H9 (cell line): ENCODE results near the gene OGFR. TPM values are rescaled to one million over a fixed set of nuclear protein-coding genes. Genes with fewer than 3 reads are reported as not detected.

Experiments used
- DNase-seq: peaks from one replicate; pipeline ENCODE4 v3.0.0-alpha.2; 2017
- H2AFZ ChIP-seq: one replicate; pipeline ENCODE4 v1.6.1; 2013; ENCODE audit warnings: mild to moderate bottlenecking, low read length, control low read depth, moderate library complexity
- H2AK5ac ChIP-seq: 2 replicates; pipeline ENCODE4 v1.6.1; 2013; ENCODE audit warnings: low read length, control low read depth, mixed read lengths; ENCODE audit not compliant: insufficient read length
- H2BK120ac ChIP-seq: one replicate; pipeline ENCODE4 v1.6.1; 2013; ENCODE audit warnings: low read depth, mild to moderate bottlenecking, low read length, control low read depth, inconsistent platforms; ENCODE audit not compliant: poor library complexity, severe bottlenecking
- H2BK12ac ChIP-seq: 2 replicates; pipeline ENCODE4 v1.6.1; 2013; ENCODE audit warnings: low read length, control low read depth, mixed read lengths, low read depth; ENCODE audit not compliant: insufficient read length
- H2BK15ac ChIP-seq: 2 replicates; pipeline ENCODE4 v1.6.1; 2013; ENCODE audit warnings: low read depth, low read length, control low read depth
- H2BK20ac ChIP-seq: one replicate; pipeline ENCODE4 v1.6.1; 2013; ENCODE audit warnings: low read depth, mild to moderate bottlenecking, low read length, control low read depth, inconsistent platforms; ENCODE audit not compliant: poor library complexity, severe bottlenecking
- H2BK5ac ChIP-seq: 2 replicates; pipeline ENCODE4 v1.6.1; 2013; ENCODE audit warnings: low read length, control low read depth, mixed read lengths; ENCODE audit not compliant: insufficient read length
- H3K14ac ChIP-seq: 2 replicates; pipeline ENCODE4 v1.6.1; 2013; ENCODE audit warnings: low read length, control low read depth; ENCODE audit not compliant: insufficient read depth
- H3K18ac ChIP-seq: 2 replicates; pipeline ENCODE4 v1.6.1; 2013; ENCODE audit warnings: low read depth, mild to moderate bottlenecking, mixed read lengths, low read length, control low read depth; ENCODE audit not compliant: insufficient read length
- H3K23ac ChIP-seq: 2 replicates; pipeline ENCODE4 v1.6.1; 2013; ENCODE audit warnings: low read length, control low read depth, mixed read lengths, low read depth; ENCODE audit not compliant: insufficient read length
- H3K23me2 ChIP-seq: 2 replicates; pipeline ENCODE4 v1.6.1; 2013; ENCODE audit warnings: low read depth, mild to moderate bottlenecking, mixed read lengths, low read length, control low read depth; ENCODE audit not compliant: insufficient read length, poor library complexity, severe bottlenecking
- H3K27ac ChIP-seq: 2 replicates; pipeline ENCODE4 v1.5.1; 2013; ENCODE audit warnings: low read length, control low read depth, mixed read lengths, low read depth; ENCODE audit not compliant: insufficient read length
- H3K27me3 ChIP-seq: 2 replicates; pipeline ENCODE4 v1.6.1; 2013; ENCODE audit warnings: low read length, control low read depth, inconsistent platforms; ENCODE audit not compliant: insufficient read depth
- H3K4ac ChIP-seq: 2 replicates; pipeline ENCODE4 v1.6.1; 2013; ENCODE audit warnings: low read depth, mild to moderate bottlenecking, control low read depth, inconsistent platforms, low read length, moderate library complexity
- H3K4me1 ChIP-seq: 2 replicates; pipeline ENCODE4 v1.6.1; 2013; ENCODE audit warnings: low read length, control low read depth, inconsistent platforms; ENCODE audit not compliant: insufficient read depth
- H3K4me2 ChIP-seq: 2 replicates; pipeline ENCODE4 v1.6.1; 2013; ENCODE audit warnings: low read length, control low read depth, mixed read lengths; ENCODE audit not compliant: insufficient read length, insufficient read depth
- H3K56ac ChIP-seq: 2 replicates; pipeline ENCODE4 v1.6.1; 2013; ENCODE audit warnings: low read depth, mild to moderate bottlenecking, mixed read lengths, low read length, control low read depth; ENCODE audit not compliant: insufficient read length
- H3K79me1 ChIP-seq: 2 replicates; pipeline ENCODE4 v1.6.1; 2013; ENCODE audit warnings: low read depth, mild to moderate bottlenecking, moderate library complexity, low read length, control low read depth, inconsistent platforms; ENCODE audit not compliant: insufficient read depth, poor library complexity, severe bottlenecking
- H3K79me2 ChIP-seq: 2 replicates; pipeline ENCODE4 v1.6.1; 2013; ENCODE audit warnings: low read length, control low read depth, inconsistent platforms; ENCODE audit not compliant: insufficient read depth
- H3K9ac ChIP-seq: 2 replicates; pipeline ENCODE4 v1.6.1; 2013; ENCODE audit warnings: low read length, control low read depth, mixed read lengths; ENCODE audit not compliant: insufficient read length; ENCODE audit errors: extremely low read depth
- H3K9me3 ChIP-seq: one replicate; pipeline ENCODE4 v1.6.1; 2013; ENCODE audit warnings: low read depth, low read length, inconsistent platforms; ENCODE audit not compliant: control insufficient read depth
- H3T11ph ChIP-seq: one replicate; pipeline ENCODE4 v1.6.1; 2013; ENCODE audit warnings: mild to moderate bottlenecking, low read length, control low read depth, inconsistent platforms
- H4K20me1 ChIP-seq: one replicate; pipeline ENCODE4 v1.6.1; 2013; ENCODE audit not compliant: control insufficient read depth, insufficient read length, insufficient read depth
- H4K5ac ChIP-seq: 2 replicates; pipeline ENCODE4 v1.6.1; 2013; ENCODE audit warnings: low read depth, mild to moderate bottlenecking, mixed read lengths, low read length, control low read depth; ENCODE audit not compliant: insufficient read length
- H4K8ac ChIP-seq: replicated peaks from 2 replicates; pipeline ENCODE4 v1.6.1; 2013; ENCODE audit warnings: low read length, control low read depth, mixed read lengths, low read depth; ENCODE audit not compliant: insufficient read length
- H4K91ac ChIP-seq: 2 replicates; pipeline ENCODE4 v1.6.1; 2013; ENCODE audit warnings: low read depth, mild to moderate bottlenecking, moderate library complexity, mixed read lengths, low read length, control low read depth; ENCODE audit not compliant: insufficient read length
- H3K27ac Mint-ChIP-seq, 3 experiments: 2 replicates in 2 of 3; 3 replicates in 1 of 3; pipeline ENCODE4 v1.8.0; 2020 to 2021; ENCODE audit warnings: mixed read lengths in 3 of 3, mild to moderate bottlenecking in 1 of 3, moderate library complexity in 1 of 3
- H3K27me3 Mint-ChIP-seq: 2 replicates; pipeline ENCODE4 v1.8.0; 2021; ENCODE audit warnings: low read depth, mild to moderate bottlenecking, moderate library complexity, mixed read lengths
- H3K36me3 Mint-ChIP-seq, 3 experiments: 2 replicates in 2 of 3; 3 replicates in 1 of 3; pipeline ENCODE4 v1.8.0; 2020 to 2021; ENCODE audit warnings: low read depth in 3 of 3, mixed read lengths in 3 of 3; ENCODE audit not compliant: insufficient read depth in 1 of 3
- H3K4me1 Mint-ChIP-seq, 2 experiments: 2 replicates each; pipeline ENCODE4 v1.8.0; 2020; ENCODE audit warnings: mixed read lengths in 2 of 2
- H3K4me3 Mint-ChIP-seq, 2 experiments: 2 replicates in 1 of 2; 3 replicates in 1 of 2; pipeline ENCODE4 v1.8.0; 2020 to 2021; ENCODE audit warnings: mild to moderate bottlenecking in 2 of 2, mixed read lengths in 2 of 2, moderate library complexity in 1 of 2
- H3K9me3 Mint-ChIP-seq, 2 experiments: 2 replicates in 1 of 2; 3 replicates in 1 of 2; pipeline ENCODE4 v1.8.0; 2020; ENCODE audit warnings: mild to moderate bottlenecking in 2 of 2, mixed read lengths in 2 of 2, moderate library complexity in 1 of 2
- WGBS: extraction: QIAGEN DNeasy Blood & Tissue Kit; methylation state at CpG from one replicate; pipeline ENCODE4 v1.1.7; 2013; ENCODE audit warnings: missing lambda C conversion rate, low lambda C conversion rate, mixed read lengths; ENCODE audit not compliant: insufficient read length; ENCODE audit errors: extremely low coverage; 5-methylcytosine and 5-hydroxymethylcytosine counted together
- total RNA-seq: library from RNA; stranded (reverse); gene quantifications from 2 replicates; pipeline ENCODE4 v1.2.1, GENCODE V29; 2021
- TF ChIP-seq, protein P1 (sequence below): fragments of 200-600 bp; sonication (generic); conservative IDR thresholded peaks from 3 replicates; pipeline ENCODE4 v1.8.0; 2021; ENCODE audit warnings: antibody characterized with exemption, mild to moderate bottlenecking

Gene OGFR
- total RNA-seq, 1 experiment from 2014 or later, result 33.1 TPM

DNA sequence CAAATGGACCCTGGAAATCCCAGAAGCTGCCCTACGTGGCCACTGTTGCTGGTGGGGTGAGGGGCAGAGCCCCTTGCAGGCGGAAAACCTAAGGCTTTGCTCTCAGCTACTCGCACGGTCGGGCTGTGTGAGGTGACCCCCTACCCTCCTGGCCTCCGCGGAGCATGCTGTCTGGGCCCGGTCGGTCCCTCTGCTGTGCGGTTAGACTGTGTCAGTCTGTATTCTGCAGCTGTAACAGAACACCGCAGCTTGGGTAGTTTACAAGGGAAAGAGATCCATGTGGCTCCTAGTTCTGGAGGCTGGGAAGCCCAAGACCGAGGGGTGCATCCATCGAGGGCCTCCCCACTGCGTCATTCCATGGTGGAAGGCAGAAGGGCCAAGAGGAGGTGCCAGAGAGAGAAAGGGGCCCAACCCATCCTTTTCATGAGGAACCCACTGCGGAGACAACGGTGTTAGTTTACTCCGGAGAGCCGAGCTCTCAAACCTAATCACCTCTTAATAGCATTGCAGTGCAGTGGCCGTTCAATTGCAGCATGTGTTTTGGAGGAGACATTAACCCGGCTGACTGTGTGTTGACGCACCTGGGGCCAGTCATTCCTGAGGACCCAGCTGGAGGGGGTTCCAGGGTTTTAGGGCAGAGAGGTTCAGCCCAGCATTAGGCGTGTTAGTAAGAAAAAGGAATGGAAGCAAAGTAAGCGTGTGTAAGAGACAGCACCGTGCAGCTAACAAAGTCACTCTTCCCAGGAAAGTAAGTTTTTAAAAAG, 30.5 kb downstream of the OGFR start:
- no peak overlapping the region for H2AFZ ChIP-seq
- H2BK15ac ChIP-seq, result no peak overlapping the region
- no peaks in the 10 kb centered on the region for H3K27me3 ChIP-seq
- no CpG with 5 or more reads among the region's 24 CpGs for WGBS
- H3K18ac ChIP-seq, result no peak overlapping the region
- no peaks in the 10 kb centered on the region for H3K27me3 Mint-ChIP-seq
- no peak overlapping the region for H2AK5ac ChIP-seq
- H3K4me1 ChIP-seq, result peaks cover 2% of the 10 kb centered on the region; the same call in 1 of the 2 replicates
- H3K79me2 ChIP-seq, result no peaks in the 10 kb centered on the region
- H3K27ac Mint-ChIP-seq, result peak overlapping the region in 2 of 3 experiments; percentile 11 to 57; a peak in 3 of 7 replicates
- no peak overlapping the region for H3K4me3 Mint-ChIP-seq
- H2BK120ac ChIP-seq, result no peak overlapping the region
- H3K4me1 Mint-ChIP-seq, result peaks cover 12 to 29% of the 10 kb centered on the region in 2 experiments
- no peak overlapping the region for H3K9ac ChIP-seq
- H3K23me2 ChIP-seq, result no peaks in the 10 kb centered on the region
- no peak overlapping the region for H4K91ac ChIP-seq
- H3K36me3 Mint-ChIP-seq, result peaks cover 2 to 68% (median 49%) of the 10 kb centered on the region in 3 experiments; a peak in 5 of 7 replicates
- no peak overlapping the region for H3K4ac ChIP-seq
- H3K23ac ChIP-seq, result no peak overlapping the region
- 0 out of 5 replicates have a peak, but pooled peaks cover 0 to 3% of the 10 kb centered on the region in 2 experiments for H3K9me3 Mint-ChIP-seq
- TF ChIP-seq, protein P1, sequence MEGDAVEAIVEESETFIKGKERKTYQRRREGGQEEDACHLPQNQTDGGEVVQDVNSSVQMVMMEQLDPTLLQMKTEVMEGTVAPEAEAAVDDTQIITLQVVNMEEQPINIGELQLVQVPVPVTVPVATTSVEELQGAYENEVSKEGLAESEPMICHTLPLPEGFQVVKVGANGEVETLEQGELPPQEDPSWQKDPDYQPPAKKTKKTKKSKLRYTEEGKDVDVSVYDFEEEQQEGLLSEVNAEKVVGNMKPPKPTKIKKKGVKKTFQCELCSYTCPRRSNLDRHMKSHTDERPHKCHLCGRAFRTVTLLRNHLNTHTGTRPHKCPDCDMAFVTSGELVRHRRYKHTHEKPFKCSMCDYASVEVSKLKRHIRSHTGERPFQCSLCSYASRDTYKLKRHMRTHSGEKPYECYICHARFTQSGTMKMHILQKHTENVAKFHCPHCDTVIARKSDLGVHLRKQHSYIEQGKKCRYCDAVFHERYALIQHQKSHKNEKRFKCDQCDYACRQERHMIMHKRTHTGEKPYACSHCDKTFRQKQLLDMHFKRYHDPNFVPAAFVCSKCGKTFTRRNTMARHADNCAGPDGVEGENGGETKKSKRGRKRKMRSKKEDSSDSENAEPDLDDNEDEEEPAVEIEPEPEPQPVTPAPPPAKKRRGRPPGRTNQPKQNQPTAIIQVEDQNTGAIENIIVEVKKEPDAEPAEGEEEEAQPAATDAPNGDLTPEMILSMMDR, result no peak
- no peak overlapping the region for H3K4me2 ChIP-seq
- no peak overlapping the region for H3T11ph ChIP-seq
- no peak overlapping the region for H3K56ac ChIP-seq
- H2BK5ac ChIP-seq, result no peak overlapping the region
- no peaks in the 10 kb centered on the region for H4K20me1 ChIP-seq
- no peak overlapping the region for H2BK12ac ChIP-seq
- H2BK20ac ChIP-seq, result no peak overlapping the region
- no peaks in the 10 kb centered on the region for H3K9me3 ChIP-seq
- no peaks in the 10 kb centered on the region for H3K79me1 ChIP-seq
- no peak overlapping the region for H4K5ac ChIP-seq
- no peak overlapping the region for H4K8ac ChIP-seq
- DNase-seq, result no peak
- no peak overlapping the region for H3K27ac ChIP-seq
- no peak overlapping the region for H3K14ac ChIP-seq
